Activated naive CD8-positive, alpha-beta T cell treated with anti-CD3 and anti-CD28 coated beads for 36 hours (primary cell): Measurements from ENCODE around the gene OGFR. TPM values are rescaled to one million over a fixed set of nuclear protein-coding genes. Genes with fewer than 3 reads are reported as not detected.
A peak's percentile ranks its signal among the peaks of the same experiment; 100 is the strongest.
"Not testable (repeated sequence)": the region's sequence is repeated elsewhere in the genome, so short reads cannot be mapped to it uniquely, and the experiment has no call there.

Experiments
- DNase-seq: peaks from one replicate; pipeline ENCODE4 v3.0.0; 2021
- H3K27ac Mint-ChIP-seq: one replicate; pipeline ENCODE4 v1.8.0; 2022; ENCODE audit warnings: mild to moderate bottlenecking, moderate library complexity, mixed read lengths
- H3K27me3 Mint-ChIP-seq: one replicate; pipeline ENCODE4 v1.8.0; 2022; ENCODE audit warnings: mild to moderate bottlenecking, mixed read lengths
- H3K36me3 Mint-ChIP-seq: one replicate; pipeline ENCODE4 v1.8.0; 2021; ENCODE audit warnings: mild to moderate bottlenecking, mixed read lengths
- H3K4me1 Mint-ChIP-seq: one replicate; pipeline ENCODE4 v1.8.0; 2021; ENCODE audit warnings: mixed read lengths
- H3K4me3 Mint-ChIP-seq: one replicate; pipeline ENCODE4 v1.8.0; 2022; ENCODE audit warnings: mild to moderate bottlenecking, moderate library complexity, mixed read lengths
- H3K9me3 Mint-ChIP-seq: one replicate; pipeline ENCODE4 v1.8.0; 2022; ENCODE audit warnings: mixed read lengths
- total RNA-seq, 2 experiments: library from RNA; stranded (reverse); gene quantifications; one replicate each; pipeline ENCODE4 v1.2.3, GENCODE V29; 2021

OGFR gene
- total RNA-seq, 2 experiments from 2014 or later: 66.1 to 69.9 TPM

DNA sequence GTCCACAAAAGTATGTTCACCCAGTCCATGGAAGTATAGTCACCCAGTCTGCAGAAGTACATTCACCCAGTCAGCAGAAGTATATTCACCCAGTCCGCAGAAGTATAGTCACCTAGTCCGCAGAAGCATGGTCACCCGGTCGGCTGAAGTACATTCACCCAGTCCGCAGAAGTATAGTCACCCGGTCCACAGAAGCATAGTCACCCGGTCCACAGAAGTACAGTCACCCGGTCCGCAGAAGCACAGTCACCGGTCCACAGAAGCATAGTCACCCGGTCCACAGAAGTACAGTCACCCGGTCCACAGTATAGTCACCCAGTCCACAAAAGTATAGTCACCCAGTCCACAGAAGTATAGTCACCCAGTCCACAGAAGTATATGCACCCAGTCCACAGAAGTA is 48.2 kb downstream of the OGFR start:
- H3K27me3 Mint-ChIP-seq: no peaks in the 10 kb centered on the region

DNA sequence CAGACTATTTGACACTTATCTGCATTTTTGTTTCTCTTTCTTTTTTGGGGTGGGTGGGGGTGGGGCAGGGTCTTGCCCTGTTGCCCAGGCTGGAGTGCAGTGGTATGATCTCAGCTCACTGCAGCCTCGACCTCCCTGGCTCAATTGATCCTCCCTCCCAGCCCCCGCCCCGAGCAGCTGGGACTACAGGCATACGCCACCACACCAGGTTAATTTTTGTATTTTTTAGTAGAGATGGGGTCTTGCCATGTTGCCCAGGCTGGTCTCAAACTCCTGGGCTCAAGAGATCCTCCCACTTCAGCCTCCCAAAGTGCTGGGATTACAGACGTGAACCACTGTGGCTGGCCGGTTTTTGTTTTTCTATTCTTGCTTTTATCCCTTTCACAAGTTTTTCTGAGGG is 48.7 kb downstream of the OGFR start:
- H3K27me3 Mint-ChIP-seq, H3K4me3 Mint-ChIP-seq, DNase-seq, H3K4me1 Mint-ChIP-seq, H3K9me3 Mint-ChIP-seq, H3K27ac Mint-ChIP-seq: not testable (repeated sequence)
- peaks cover 21% of the 10 kb centered on the region for H3K36me3 Mint-ChIP-seq

More for the DNA sequence above, 48.2 kb downstream of the OGFR start:
- H3K36me3 Mint-ChIP-seq: peaks cover 18% of the 10 kb centered on the region
- H3K4me1 Mint-ChIP-seq: peaks cover 2% of the 10 kb centered on the region
- no peaks in the 10 kb centered on the region for H3K9me3 Mint-ChIP-seq
- DNase-seq: no peak
- H3K4me3 Mint-ChIP-seq: no peak overlapping the region
- H3K27ac Mint-ChIP-seq: no peak overlapping the region

- no peaks in the 10 kb centered on the region for H3K27me3 Mint-ChIP-seq
- DNase-seq: no peak
- peaks cover 7% of the 10 kb centered on the region for H3K4me1 Mint-ChIP-seq
- peaks cover 21% of the 10 kb centered on the region for H3K36me3 Mint-ChIP-seq
- no peak overlapping the region for H3K27ac Mint-ChIP-seq
- no peaks in the 10 kb centered on the region for H3K9me3 Mint-ChIP-seq
- H3K4me3 Mint-ChIP-seq: no peak overlapping the region
Measured at GRCh38 chr20:62854121-62854520, 49.5 kb downstream of the OGFR start.

- H3K4me1 Mint-ChIP-seq: peaks cover 17% of the 10 kb centered on the region
Measured at GRCh38 chr20:62855120-62855519, 50.5 kb downstream of the OGFR start.

DNA sequence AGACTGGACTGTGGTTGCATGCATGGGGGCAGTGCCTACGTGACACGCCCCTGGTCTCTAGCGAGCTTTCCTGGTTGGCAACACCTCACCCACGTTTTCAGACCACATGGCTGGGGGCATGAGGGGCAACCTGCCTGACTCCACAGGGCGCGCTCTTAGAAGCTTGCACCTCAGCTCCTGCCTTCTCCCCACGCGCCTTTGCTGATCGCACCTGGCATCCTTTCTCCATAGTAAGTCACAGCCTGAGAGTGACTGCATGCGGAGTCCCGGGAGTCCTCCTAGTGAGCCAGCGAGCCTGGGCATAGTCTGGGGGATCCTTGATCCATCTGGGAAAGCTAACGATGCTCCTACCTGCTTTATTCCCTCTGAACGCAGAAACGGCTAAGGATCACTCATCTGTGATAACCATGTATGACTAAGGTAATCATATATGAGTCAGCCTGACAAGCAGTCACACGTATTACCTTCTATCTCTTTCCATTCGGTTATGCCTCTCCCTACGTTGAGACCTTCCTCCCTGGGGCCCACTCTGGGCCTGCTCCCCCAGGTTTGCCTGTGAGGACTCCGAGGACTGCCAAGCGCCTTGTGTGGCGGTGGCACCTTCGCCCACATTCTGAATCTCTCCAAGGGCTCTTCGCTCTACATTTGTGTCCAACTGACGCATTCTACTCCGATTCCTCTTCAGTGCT is 52.4 kb downstream of the OGFR start:
- Mint-ChIP-seq H3K27me3 (no peaks in the 10 kb centered on the region), H3K4me1 (peaks cover 23% of the 10 kb centered on the region), H3K36me3 (peaks cover 23% of the 10 kb centered on the region), H3K27ac (no peak overlapping the region), H3K9me3 (no peaks in the 10 kb centered on the region), H3K4me3 (no peak overlapping the region)
- DNase-seq: no peak

More at GRCh38 chr20:62855120-62855519, 50.5 kb downstream of the OGFR start:
- Mint-ChIP-seq H3K4me3 (no peak overlapping the region), H3K9me3 (no peaks in the 10 kb centered on the region), H3K27me3 (no peaks in the 10 kb centered on the region), H3K27ac (no peak overlapping the region), H3K36me3 (peaks cover 21% of the 10 kb centered on the region)
- DNase-seq: no peak

DNA sequence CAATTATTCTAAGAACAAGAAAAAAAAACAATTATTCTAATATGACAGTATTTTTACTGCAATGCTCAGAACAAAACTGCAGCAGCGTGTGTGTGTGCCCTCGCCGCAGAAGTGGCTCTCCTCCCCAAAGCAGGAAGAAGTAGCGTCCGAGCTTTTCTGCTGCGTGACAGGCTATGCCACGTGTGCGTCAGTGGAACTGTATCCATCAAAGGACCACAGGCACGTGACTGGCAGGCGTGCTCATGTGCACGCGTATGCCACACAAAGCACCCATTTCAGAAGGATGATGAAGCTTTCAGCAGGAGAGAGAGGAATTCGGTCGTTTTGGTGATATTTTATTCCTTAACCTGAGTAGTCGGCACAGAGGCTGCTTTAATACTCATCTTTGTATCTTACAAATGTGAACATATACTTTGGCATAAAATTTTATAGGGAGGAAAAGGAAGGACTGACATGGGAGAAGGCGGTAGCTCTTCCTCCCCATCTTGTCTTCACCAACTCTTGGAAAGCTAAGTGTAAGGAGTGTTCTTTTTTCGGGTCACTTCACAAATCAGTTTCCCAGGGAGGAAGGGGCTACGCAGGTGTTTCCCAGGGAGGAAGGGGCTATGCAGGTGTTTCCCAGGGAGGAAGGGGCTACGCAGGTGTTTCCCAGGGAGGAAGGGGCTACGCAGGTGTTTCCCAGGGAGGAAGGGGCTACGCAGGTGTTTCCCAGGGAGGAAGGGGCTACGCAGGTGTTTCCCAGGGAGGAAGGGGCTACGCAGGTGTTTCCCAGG is 53.6 kb downstream of the OGFR start:
- Mint-ChIP-seq H3K27ac (no peak overlapping the region), H3K4me1 (peaks cover 23% of the 10 kb centered on the region), H3K36me3 (peaks cover 17% of the 10 kb centered on the region), H3K4me3 (no peak overlapping the region), H3K27me3 (no peaks in the 10 kb centered on the region), H3K9me3 (peaks cover 3% of the 10 kb centered on the region)
- no peak for DNase-seq

- peaks cover 16% of the 10 kb centered on the region for H3K36me3 Mint-ChIP-seq
- H3K27ac Mint-ChIP-seq: no peak overlapping the region
- no peaks in the 10 kb centered on the region for H3K27me3 Mint-ChIP-seq
- peaks cover 23% of the 10 kb centered on the region for H3K4me1 Mint-ChIP-seq
- H3K9me3 Mint-ChIP-seq: peaks cover 3% of the 10 kb centered on the region
- no peak for DNase-seq
- peak overlapping the region; percentile 74 for H3K4me3 Mint-ChIP-seq
Measured at GRCh38 chr20:62859721-62860120, 55.1 kb downstream of the OGFR start.

- Mint-ChIP-seq H3K27me3 (no peaks in the 10 kb centered on the region), H3K9me3 (peaks cover 3% of the 10 kb centered on the region)
Measured at GRCh38 chr20:62860391-62860923, 55.8 kb downstream of the OGFR start.

GRCh38 chr20:62860924-62861691 is 56.5 kb downstream of the OGFR start:
- no peaks in the 10 kb centered on the region for H3K27me3 Mint-ChIP-seq
- peak overlapping the region; percentile 18 for H3K4me3 Mint-ChIP-seq
- DNase-seq: peak; percentile 60
- H3K27ac Mint-ChIP-seq: no peak overlapping the region
- H3K4me1 Mint-ChIP-seq: peaks cover 23% of the 10 kb centered on the region
- H3K9me3 Mint-ChIP-seq: peaks cover 3% of the 10 kb centered on the region
- H3K36me3 Mint-ChIP-seq: peaks cover 15% of the 10 kb centered on the region

More at GRCh38 chr20:62860391-62860923, 55.8 kb downstream of the OGFR start:
- H3K27ac Mint-ChIP-seq: no peak overlapping the region
- H3K4me1 Mint-ChIP-seq: peaks cover 23% of the 10 kb centered on the region
- no peak for DNase-seq
- peak overlapping the region; percentile 74 for H3K4me3 Mint-ChIP-seq
- peaks cover 15% of the 10 kb centered on the region for H3K36me3 Mint-ChIP-seq

- H3K27me3 Mint-ChIP-seq: no peaks in the 10 kb centered on the region
- peaks cover 3% of the 10 kb centered on the region for H3K9me3 Mint-ChIP-seq
- H3K4me1 Mint-ChIP-seq: peaks cover 23% of the 10 kb centered on the region
- H3K27ac Mint-ChIP-seq: no peak within 1 kb of the TSS
- peak within 1 kb of the TSS; percentile 74 for H3K4me3 Mint-ChIP-seq
- peaks cover 13% of the 10 kb centered on the region for H3K36me3 Mint-ChIP-seq
- peak; percentile 93 for DNase-seq
Measured at GRCh38 chr20:62861726-62862336, 57.2 kb downstream of the OGFR start, which contains the start of gene TCFL5. Gene TCFL5 (minus strand): TSS chr20:62861822. CDS start chr20:62861670, 152 bp downstream.

Other genes starting within 250 kb of the OGFR start
- 10 to 100 TPM; 55.0 to 56.9 TPM for gene SLCO4A1, start 162.3 kb upstream of the OGFR start, total RNA-seq
- not detected for gene NTSR1, start 96.0 kb upstream of the OGFR start, total RNA-seq
- gene MRGBP, start 8.4 kb upstream of the OGFR start, total RNA-seq: 10 to 100 TPM; 19.3 to 19.8 TPM
- gene COL9A3, start 12.2 kb downstream of the OGFR start, total RNA-seq: 1 to 10 TPM in 1 of 2 experiments, under 1 TPM in 1; 0.35 to 1.0 TPM
- 1 to 10 TPM; 5.4 to 5.8 TPM for gene TCFL5, start 57.0 kb downstream of the OGFR start, total RNA-seq
- gene DIDO1, start 121.7 kb downstream of the OGFR start, total RNA-seq: 10 to 100 TPM; 46.3 to 47.2 TPM
- gene GID8, start 133.3 kb downstream of the OGFR start, total RNA-seq: 10 to 100 TPM; 47.6 to 48.5 TPM
- gene SLC17A9, start 147.9 kb downstream of the OGFR start, total RNA-seq: 10 to 100 TPM; 49.7 to 52.1 TPM
- gene BHLHE23, start 202.1 kb downstream of the OGFR start, total RNA-seq: not detected